ENCODE results near the gene ZNF197.
A peak's percentile ranks its signal among the peaks of the same experiment; 100 is the strongest.
"Not testable (repeated sequence)": the region's sequence is repeated elsewhere in the genome, so short reads cannot be mapped to it uniquely, and the experiment has no call there.

Gene ZNF197

GRCh38 chr3:44665173-44665572 is 40.3 kb downstream of the ZNF197 start:
- DNase-seq: no peak

GRCh38 chr3:44666346-44666745 is 41.5 kb downstream of the ZNF197 start:
- no peak for DNase-seq

GRCh38 chr3:44669760-44670159 is 44.9 kb downstream of the ZNF197 start:
- no peak for DNase-seq

DNA sequence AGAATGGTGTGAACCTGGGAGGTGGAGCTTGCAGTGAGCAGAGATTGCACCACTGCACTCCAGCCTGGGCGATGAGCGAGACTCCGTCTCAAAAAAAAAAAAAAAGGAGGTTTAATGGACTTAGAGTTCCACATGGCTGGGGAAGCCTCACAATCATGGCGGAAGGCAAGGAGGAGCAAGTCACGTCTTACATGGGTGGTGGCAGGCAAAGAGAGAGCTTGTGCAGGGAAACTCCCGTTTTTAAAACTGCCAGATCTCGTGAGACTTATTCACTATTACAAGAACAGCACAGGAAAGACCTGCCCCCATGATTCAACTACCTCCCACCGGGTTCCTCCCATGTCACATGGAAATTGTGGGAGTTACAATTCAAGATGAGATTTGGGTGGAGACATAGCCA is 48.6 kb downstream of the ZNF197 start:
- not testable (repeated sequence) for DNase-seq

DNA sequence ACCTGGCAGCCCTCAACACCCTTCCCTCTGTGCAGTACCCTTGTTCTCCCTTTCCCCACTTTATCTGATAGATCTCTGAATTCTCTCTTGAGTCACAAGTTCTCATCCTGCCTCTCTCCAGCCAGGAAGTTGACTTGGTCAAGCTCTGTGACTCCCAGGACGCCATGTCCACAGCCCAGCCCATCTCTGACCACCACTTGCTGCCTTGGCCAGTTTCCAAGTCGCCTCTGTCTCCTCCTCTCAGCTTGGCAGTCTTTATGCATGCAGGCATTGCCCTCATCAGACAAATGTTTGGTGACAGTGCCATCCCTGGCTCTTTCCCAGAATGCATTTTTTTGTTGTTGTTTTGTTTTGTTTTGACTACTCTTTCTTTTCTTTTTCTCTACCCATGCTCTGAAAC is 49.4 kb downstream of the ZNF197 start:
- DNase-seq: no peak

GRCh38 chr3:44678480-44679116 is 53.8 kb downstream of the ZNF197 start:
- DNase-seq: no peak

DNA sequence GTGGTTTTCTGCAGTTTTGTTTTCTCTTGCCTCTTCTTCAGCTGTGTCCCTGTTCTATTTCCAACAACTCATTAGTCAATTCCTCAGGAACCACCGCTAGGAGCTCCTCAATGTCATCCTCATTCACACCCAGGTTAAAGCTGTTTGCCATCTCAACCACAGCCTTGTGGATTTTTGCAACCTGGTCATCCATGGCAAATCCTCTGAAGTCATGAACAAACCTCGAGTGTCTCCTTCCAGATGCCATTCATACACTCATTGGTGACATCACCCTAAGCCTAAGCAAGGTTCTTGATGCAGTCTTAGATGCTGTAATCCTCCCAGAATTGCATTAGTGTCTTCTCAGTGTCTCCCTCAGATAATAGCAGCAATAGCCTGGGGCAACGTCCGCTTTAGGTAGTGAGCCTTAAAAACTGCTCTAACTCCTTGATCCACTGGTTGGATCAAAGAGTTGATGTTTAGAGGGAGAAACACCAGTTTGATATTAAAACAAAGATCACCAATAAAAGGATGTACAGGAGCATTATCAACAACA is 56.2 kb downstream of the ZNF197 start:
- DNase-seq: no peak

GRCh38 chr3:44682182-44682896 is 57.5 kb downstream of the ZNF197 start:
- no peak for DNase-seq

DNA sequence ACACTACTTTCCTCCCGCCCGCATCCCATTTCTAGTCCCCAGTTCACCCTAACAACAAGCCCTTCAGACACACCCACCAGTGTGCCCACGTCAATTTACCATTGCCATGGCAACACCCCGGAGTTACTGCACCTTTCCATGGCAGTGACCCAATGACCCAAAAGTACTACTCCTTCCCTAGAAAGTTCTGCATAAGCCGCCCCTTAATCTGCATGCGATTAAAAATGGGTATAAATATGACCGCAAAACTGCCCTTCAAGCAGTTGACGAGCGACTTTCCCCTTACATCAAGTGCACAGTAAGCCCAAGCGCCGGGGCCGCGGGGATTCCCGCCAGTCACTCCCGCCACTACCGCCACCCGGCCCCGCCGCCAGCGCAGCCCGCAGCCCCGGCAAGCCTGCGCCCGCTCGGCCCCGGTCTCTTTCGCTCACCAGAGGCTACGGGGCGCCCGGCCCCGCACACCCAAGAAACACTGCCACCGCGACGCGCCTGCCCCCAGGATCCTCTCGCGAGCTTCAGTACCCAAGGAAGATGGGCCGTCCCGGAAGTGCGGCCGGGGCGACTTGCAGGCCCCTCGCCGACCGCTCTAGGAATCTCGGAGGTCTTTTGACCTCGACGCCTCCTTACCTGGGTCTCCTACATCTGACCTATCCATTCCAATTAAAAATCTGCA is 60.4 kb downstream of the ZNF197 start:
- DNase-seq: peak; percentile 75

DNA sequence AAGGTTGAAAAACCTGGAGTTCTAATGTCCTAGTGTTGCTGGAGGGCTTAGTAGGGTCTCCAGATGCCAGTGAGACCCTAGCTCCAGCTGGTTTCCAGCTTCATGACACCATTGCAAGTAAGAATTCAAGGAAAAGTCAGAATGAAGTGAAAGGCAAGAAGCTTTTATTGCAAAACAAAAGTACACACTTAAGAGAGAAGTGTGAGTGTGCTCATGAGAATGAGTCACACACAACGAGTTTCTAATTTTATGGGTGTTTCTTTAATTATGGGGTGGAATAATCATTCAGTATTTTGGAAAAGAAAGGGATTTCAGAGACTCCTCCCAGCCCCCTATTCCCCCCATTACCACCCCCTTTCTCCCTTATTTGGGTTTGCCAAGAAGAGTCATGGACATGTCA is 63.1 kb downstream of the ZNF197 start:
- DNase-seq: no peak
